ENCODE results near the gene MAML2.

- TF ChIP-seq CTCF (IDR thresholded peaks at IDR 0.05) (no peak), POLR2AphosphoS5 (IDR thresholded peaks at IDR 0.05) (no peak), POLR2A (IDR thresholded peaks at IDR 0.05; ENCODE audit: low read depth) (no peak), EP300 (IDR thresholded peaks at IDR 0.05) (no peak)
These were observed 378.7 kb downstream of the MAML2 start for GRCh38 chr11:95964281-95964680.

Data from esophagus muscularis mucosa (tissue), 4 donors.